ENCODE results near the gene SELENON.

Gene SELENON

GRCh38 chr1:25758466-25759070 lies 41.4 kb upstream of the SELENON start:
- H3K27me3 ChIP-seq (ENCODE audit: control insufficient read depth in 3 of 3, insufficient read depth in 3 of 3, low read depth in 1 of 3, low read length in 3 of 3): no peaks in the 10 kb centered on the region
- peaks cover 14 to 17% of the 10 kb centered on the region in 2 donors for H3K4me1 ChIP-seq (ENCODE audit: control insufficient read depth in 2 of 2, insufficient read depth in 1 of 2, low read depth in 1 of 2, low read length in 2 of 2)
- H3K4ac ChIP-seq (ENCODE audit: low read length): no peak overlapping the region
- no peak for DNase-seq (ENCODE audit: low spot score)
- H3K9me3 ChIP-seq (replicated peaks in 1 of 2; ENCODE audit: control insufficient read depth in 2 of 2, insufficient read depth in 1 of 2, low read depth in 1 of 2, low read length in 2 of 2): peaks cover 0 to 1% of the 10 kb centered on the region in 2 donors
- H4K8ac ChIP-seq (ENCODE audit: low read depth, low read length): no peak overlapping the region
- H3K4me3 ChIP-seq (ENCODE audit: low read length in 2 of 2): no peak overlapping the region
- no peak overlapping the region for H2AK5ac ChIP-seq (ENCODE audit: low read depth, low read length)
- no CpG with 5 or more reads among the region's 15 CpGs for WGBS, 2 donors (ENCODE audit: extremely low coverage in 2 of 2, insufficient read length in 2 of 2, insufficient replicate concordance in 1 of 2)
- H3K9ac ChIP-seq (ENCODE audit: low read depth, low read length, poor library complexity): no peak overlapping the region
- H3K27ac ChIP-seq (replicated peaks; ENCODE audit: low read length): no peak overlapping the region
- no peak overlapping the region for H2BK5ac ChIP-seq (ENCODE audit: low read length)
- no peaks in the 10 kb centered on the region for H3K36me3 ChIP-seq (replicated peaks in 1 of 2; ENCODE audit: control insufficient read depth in 2 of 2, insufficient read depth in 2 of 2, low read length in 2 of 2)
- no peak overlapping the region for H3K23ac ChIP-seq (ENCODE audit: low read depth, low read length, poor library complexity)
- no peak overlapping the region for H2BK15ac ChIP-seq (ENCODE audit: low read length)
- H3K79me1 ChIP-seq (ENCODE audit: low read depth, low read length): no peaks in the 10 kb centered on the region
- no peak overlapping the region for H3K18ac ChIP-seq (ENCODE audit: low read length)
- no peak overlapping the region for H3K14ac ChIP-seq (ENCODE audit: low read length)
- H2BK12ac ChIP-seq (ENCODE audit: low read length): no peak overlapping the region
- H3K4me2 ChIP-seq (ENCODE audit: insufficient read depth, low read length, poor library complexity, severe bottlenecking): no peak overlapping the region
- no peak overlapping the region for H4K91ac ChIP-seq (ENCODE audit: low read depth, low read length, poor library complexity)
- H2AFZ ChIP-seq (ENCODE audit: low read length): no peak overlapping the region
- H2BK120ac ChIP-seq (ENCODE audit: low read depth, low read length): no peak overlapping the region

GRCh38 chr1:25760122-25760719 lies 39.8 kb upstream of the SELENON start:
- Histone ChIP-seq H2BK12ac (ENCODE audit: low read length) (no peak overlapping the region), H3K4me2 (ENCODE audit: insufficient read depth, low read length, poor library complexity, severe bottlenecking) (no peak overlapping the region), H3K4ac (ENCODE audit: low read length) (no peak overlapping the region), H3K4me1 (ENCODE audit: control insufficient read depth in 2 of 2, insufficient read depth in 1 of 2, low read depth in 1 of 2, low read length in 2 of 2) (peaks cover 14 to 16% of the 10 kb centered on the region in 2 donors), H3K18ac (ENCODE audit: low read length) (no peak overlapping the region), H3K27me3 (ENCODE audit: control insufficient read depth in 3 of 3, insufficient read depth in 3 of 3, low read depth in 1 of 3, low read length in 3 of 3) (no peaks in the 10 kb centered on the region), H2BK15ac (ENCODE audit: low read length) (no peak overlapping the region), H2BK5ac (ENCODE audit: low read length) (no peak overlapping the region), H3K4me3 (ENCODE audit: low read length in 2 of 2) (no peak overlapping the region), H3K36me3 (replicated peaks in 1 of 2; ENCODE audit: control insufficient read depth in 2 of 2, insufficient read depth in 2 of 2, low read length in 2 of 2) (peaks cover 0 to 2% of the 10 kb centered on the region in 2 donors), H3K14ac (ENCODE audit: low read length) (no peak overlapping the region), H3K79me1 (ENCODE audit: low read depth, low read length) (no peaks in the 10 kb centered on the region), H3K23ac (ENCODE audit: low read depth, low read length, poor library complexity) (no peak overlapping the region), H3K9me3 (replicated peaks in 1 of 2; ENCODE audit: control insufficient read depth in 2 of 2, insufficient read depth in 1 of 2, low read depth in 1 of 2, low read length in 2 of 2) (peaks cover 0 to 2% of the 10 kb centered on the region in 2 donors), H2BK120ac (ENCODE audit: low read depth, low read length) (no peak overlapping the region), H2AFZ (ENCODE audit: low read length) (no peak overlapping the region), H3K27ac (replicated peaks; ENCODE audit: low read length) (no peak overlapping the region), H4K91ac (ENCODE audit: low read depth, low read length, poor library complexity) (no peak overlapping the region), H2AK5ac (ENCODE audit: low read depth, low read length) (no peak overlapping the region), H3K9ac (ENCODE audit: low read depth, low read length, poor library complexity) (no peak overlapping the region), H4K8ac (ENCODE audit: low read depth, low read length) (no peak overlapping the region)
- no CpG with 5 or more reads among the region's 11 CpGs for WGBS, 2 donors (ENCODE audit: extremely low coverage in 2 of 2, insufficient read length in 2 of 2, insufficient replicate concordance in 1 of 2)
- no peak for DNase-seq (ENCODE audit: low spot score)

GRCh38 chr1:25760871-25761270 lies 39.1 kb upstream of the SELENON start:
- H3K79me1 ChIP-seq (ENCODE audit: low read depth, low read length): no peaks in the 10 kb centered on the region
- no peak overlapping the region for H3K27ac ChIP-seq (replicated peaks; ENCODE audit: low read length)
- H3K9ac ChIP-seq (ENCODE audit: low read depth, low read length, poor library complexity): no peak overlapping the region
- no peak overlapping the region for H2BK12ac ChIP-seq (ENCODE audit: low read length)
- no peaks in the 10 kb centered on the region for H3K27me3 ChIP-seq (ENCODE audit: control insufficient read depth in 3 of 3, insufficient read depth in 3 of 3, low read depth in 1 of 3, low read length in 3 of 3)
- no CpG with 5 or more reads among the region's 5 CpGs for WGBS, 2 donors (ENCODE audit: extremely low coverage in 2 of 2, insufficient read length in 2 of 2, insufficient replicate concordance in 1 of 2)
- no peak for DNase-seq (ENCODE audit: low spot score)
- peaks cover 0 to 2% of the 10 kb centered on the region in 2 donors for H3K9me3 ChIP-seq (replicated peaks in 1 of 2; ENCODE audit: control insufficient read depth in 2 of 2, insufficient read depth in 1 of 2, low read depth in 1 of 2, low read length in 2 of 2)
- no peak overlapping the region for H3K4me2 ChIP-seq (ENCODE audit: insufficient read depth, low read length, poor library complexity, severe bottlenecking)
- no peak overlapping the region for H3K23ac ChIP-seq (ENCODE audit: low read depth, low read length, poor library complexity)
- no peak overlapping the region for H2BK15ac ChIP-seq (ENCODE audit: low read length)
- H3K18ac ChIP-seq (ENCODE audit: low read length): no peak overlapping the region
- peaks cover 18 to 20% of the 10 kb centered on the region in 2 donors for H3K4me1 ChIP-seq (ENCODE audit: control insufficient read depth in 2 of 2, insufficient read depth in 1 of 2, low read depth in 1 of 2, low read length in 2 of 2)
- no peak overlapping the region for H2AFZ ChIP-seq (ENCODE audit: low read length)
- no peak overlapping the region for H4K8ac ChIP-seq (ENCODE audit: low read depth, low read length)
- no peak overlapping the region for H2AK5ac ChIP-seq (ENCODE audit: low read depth, low read length)
- H3K36me3 ChIP-seq (replicated peaks in 1 of 2; ENCODE audit: control insufficient read depth in 2 of 2, insufficient read depth in 2 of 2, low read length in 2 of 2): peaks cover 0 to 2% of the 10 kb centered on the region in 2 donors
- H3K14ac ChIP-seq (ENCODE audit: low read length): no peak overlapping the region
- H2BK5ac ChIP-seq (ENCODE audit: low read length): no peak overlapping the region
- no peak overlapping the region for H2BK120ac ChIP-seq (ENCODE audit: low read depth, low read length)
- no peak overlapping the region for H3K4ac ChIP-seq (ENCODE audit: low read length)
- H4K91ac ChIP-seq (ENCODE audit: low read depth, low read length, poor library complexity): no peak overlapping the region
- H3K4me3 ChIP-seq (ENCODE audit: low read length in 2 of 2): no peak overlapping the region

GRCh38 chr1:25763493-25763892 lies 36.5 kb upstream of the SELENON start:
- H2BK12ac ChIP-seq (ENCODE audit: low read length): no peak overlapping the region
- peak overlapping the region; percentile 94 for H2AK5ac ChIP-seq (ENCODE audit: low read depth, low read length)
- H3K23ac ChIP-seq (ENCODE audit: low read depth, low read length, poor library complexity): peak overlapping the region; percentile 80
- H4K8ac ChIP-seq (ENCODE audit: low read depth, low read length): no peak overlapping the region
- H3K36me3 ChIP-seq (replicated peaks in 1 of 2; ENCODE audit: control insufficient read depth in 2 of 2, insufficient read depth in 2 of 2, low read length in 2 of 2): peaks cover 0 to 2% of the 10 kb centered on the region in 2 donors
- peak overlapping the region; percentile 17 for H2BK15ac ChIP-seq (ENCODE audit: low read length)
- H3K4me2 ChIP-seq (ENCODE audit: insufficient read depth, low read length, poor library complexity, severe bottlenecking): no peak overlapping the region
- H3K9ac ChIP-seq (ENCODE audit: low read depth, low read length, poor library complexity): peak overlapping the region; percentile 77
- DNase-seq (ENCODE audit: low spot score): no peak
- peaks cover 8 to 16% of the 10 kb centered on the region in 2 donors for H3K4me1 ChIP-seq (ENCODE audit: control insufficient read depth in 2 of 2, insufficient read depth in 1 of 2, low read depth in 1 of 2, low read length in 2 of 2)
- H2AFZ ChIP-seq (ENCODE audit: low read length): no peak overlapping the region
- H3K79me1 ChIP-seq (ENCODE audit: low read depth, low read length): no peaks in the 10 kb centered on the region
- H2BK120ac ChIP-seq (ENCODE audit: low read depth, low read length): no peak overlapping the region
- H3K18ac ChIP-seq (ENCODE audit: low read length): peak overlapping the region; percentile 17
- peaks cover 0 to 2% of the 10 kb centered on the region in 2 donors for H3K9me3 ChIP-seq (replicated peaks in 1 of 2; ENCODE audit: control insufficient read depth in 2 of 2, insufficient read depth in 1 of 2, low read depth in 1 of 2, low read length in 2 of 2)
- H4K91ac ChIP-seq (ENCODE audit: low read depth, low read length, poor library complexity): no peak overlapping the region
- peak overlapping the region; percentile 21 for H3K14ac ChIP-seq (ENCODE audit: low read length)
- H3K27ac ChIP-seq (replicated peaks; ENCODE audit: low read length): no peak overlapping the region
- no CpG with 5 or more reads among the region's 10 CpGs for WGBS, 2 donors (ENCODE audit: extremely low coverage in 2 of 2, insufficient read length in 2 of 2, insufficient replicate concordance in 1 of 2)
- H3K4me3 ChIP-seq (ENCODE audit: low read length in 2 of 2): no peak overlapping the region
- peak overlapping the region; percentile 82 for H2BK5ac ChIP-seq (ENCODE audit: low read length)
- no peaks in the 10 kb centered on the region for H3K27me3 ChIP-seq (ENCODE audit: control insufficient read depth in 3 of 3, insufficient read depth in 3 of 3, low read depth in 1 of 3, low read length in 3 of 3)
- peak overlapping the region; percentile 37 for H3K4ac ChIP-seq (ENCODE audit: low read length)

Data from neuronal stem cell (in vitro differentiated cells).